Hematopoietic multipotent progenitor cell treated with erythropoietin and hydrocortisone succinate and interleukin-3 and kit ligand, for 17 days (in vitro differentiated cells): Measurements from ENCODE around the gene ADNP.

Source experiments
- DNase-seq: peaks from one replicate; pipeline ENCODE4 v3.0.0-alpha.2; 2015; ENCODE audit warnings: low spot score

The ADNP gene

GRCh38 chr20:50932016-50932485, 814 bp upstream of the ADNP start:
- DNase-seq = no peak

GRCh38 chr20:50930976-50931305, 296 bp downstream of the ADNP start:
- DNase-seq = no peak

GRCh38 chr20:50930139-50930975, 880 bp downstream of the ADNP start:
- no peak for DNase-seq

GRCh38 chr20:50929299-50930138, 1.7 kb downstream of the ADNP start:
- peak; percentile 93 for DNase-seq

GRCh38 chr20:50928469-50928868, 2.8 kb downstream of the ADNP start:
- DNase-seq = no peak

- DNase-seq = no peak
These were observed 4.7 kb downstream of the ADNP start for GRCh38 chr20:50926530-50926929.

GRCh38 chr20:50924261-50924920, 6.8 kb downstream of the ADNP start:
- DNase-seq = no peak

- no peak for DNase-seq
These were observed 9.3 kb downstream of the ADNP start for GRCh38 chr20:50921803-50922501.

- no peak for DNase-seq
These were observed 10.2 kb downstream of the ADNP start for GRCh38 chr20:50920997-50921396.

GRCh38 chr20:50919567-50919966, 11.7 kb downstream of the ADNP start:
- no peak for DNase-seq

- no peak for DNase-seq
These were observed 12.8 kb downstream of the ADNP start for GRCh38 chr20:50918403-50918802.

- DNase-seq = no peak
These were observed 14.3 kb downstream of the ADNP start for GRCh38 chr20:50916934-50917333.

GRCh38 chr20:50916257-50916656, 15.0 kb downstream of the ADNP start:
- DNase-seq = no peak

GRCh38 chr20:50915424-50915823, 15.8 kb downstream of the ADNP start:
- no peak for DNase-seq

- DNase-seq = no peak
These were observed 17.4 kb downstream of the ADNP start for GRCh38 chr20:50913690-50914375.

GRCh38 chr20:50911716-50912115, 19.5 kb downstream of the ADNP start:
- no peak for DNase-seq

- DNase-seq = no peak
These were observed 20.2 kb downstream of the ADNP start for GRCh38 chr20:50911030-50911429.

GRCh38 chr20:50909413-50909812, 21.8 kb downstream of the ADNP start:
- DNase-seq = no peak

- no peak for DNase-seq
These were observed 27.1 kb downstream of the ADNP start for GRCh38 chr20:50904067-50904570.

GRCh38 chr20:50903353-50904051, 27.7 kb downstream of the ADNP start:
- peak; percentile 59 for DNase-seq

- DNase-seq = no peak
These were observed 29.9 kb downstream of the ADNP start for GRCh38 chr20:50901301-50901700.
